ENCODE results near the gene GPM6B. TPM values are rescaled to one million over a fixed set of nuclear protein-coding genes. Genes with fewer than 3 reads are reported as not detected.

Gene GPM6B
- total and polyA plus RNA-seq, 7 donors = 1.1 to 3.9 (median 2.5) TPM

GRCh38 chrX:13793897-13794296, 23.0 kb downstream of the GPM6B start:
- ATAC-seq (no peak), DNase-seq (no peak)
- no peak for TF ChIP-seq CTCF (IDR thresholded peaks at IDR 0.05)
- Histone ChIP-seq H3K27ac (no peak overlapping the region), H3K27me3 (ENCODE audit: insufficient read depth in 3 of 3, low read length in 2 of 3) (peaks cover 0 to 6% (median 0%) of the 10 kb centered on the region in 3 donors), H3K4me1 (no peaks in the 10 kb centered on the region), H3K9me3 (no peaks in the 10 kb centered on the region), H3K36me3 (ENCODE audit: insufficient read depth in 1 of 2, low read depth in 1 of 2) (no peaks in the 10 kb centered on the region), H3K4me3 (no peak overlapping the region)
- WGBS, 3 donors = 80 to 92% (median 82%) methylated on average over 2 of the region's 2 CpGs
- intact Hi-C loops (cut with DNase I) = no loop called here

GRCh38 chrX:13791559-13791958, 25.3 kb downstream of the GPM6B start:
- WGBS, 3 donors = 11 to 16% (median 13%) methylated on average over 2 of the region's 2 CpGs
- H3K27ac ChIP-seq = no peak overlapping the region
- no peaks in the 10 kb centered on the region for H3K4me1 ChIP-seq
- no peaks in the 10 kb centered on the region for H3K9me3 ChIP-seq
- intact Hi-C loops (cut with DNase I) = no loop called here
- H3K27me3 ChIP-seq (ENCODE audit: insufficient read depth in 3 of 3, low read length in 2 of 3) = no peaks in the 10 kb centered on the region
- DNase-seq = no peak
- no peak for ATAC-seq
- H3K36me3 ChIP-seq (ENCODE audit: insufficient read depth in 1 of 2, low read depth in 1 of 2) = no peaks in the 10 kb centered on the region
- TF ChIP-seq CTCF (IDR thresholded peaks at IDR 0.05) = no peak
- H3K4me3 ChIP-seq = no peak overlapping the region

GRCh38 chrX:13791145-13791544, 25.7 kb downstream of the GPM6B start:
- no peak for DNase-seq
- no peak overlapping the region for H3K4me3 ChIP-seq
- intact Hi-C loops (cut with DNase I) = no loop called here
- no peaks in the 10 kb centered on the region for H3K9me3 ChIP-seq
- H3K4me1 ChIP-seq = no peaks in the 10 kb centered on the region
- no peak for ATAC-seq
- H3K27me3 ChIP-seq (ENCODE audit: insufficient read depth in 3 of 3, low read length in 2 of 3) = no peaks in the 10 kb centered on the region
- TF ChIP-seq CTCF (IDR thresholded peaks at IDR 0.05) = no peak
- 75 to 100% (median 82%) methylated on average over 2 of the region's 2 CpGs for WGBS, 3 donors
- H3K27ac ChIP-seq = no peak overlapping the region
- no peaks in the 10 kb centered on the region for H3K36me3 ChIP-seq (ENCODE audit: insufficient read depth in 1 of 2, low read depth in 1 of 2)

- Histone ChIP-seq H3K9me3 (no peaks in the 10 kb centered on the region), H3K4me3 (no peak overlapping the region), H3K27me3 (ENCODE audit: insufficient read depth in 3 of 3, low read length in 2 of 3) (no peaks in the 10 kb centered on the region), H3K36me3 (ENCODE audit: insufficient read depth in 1 of 2, low read depth in 1 of 2) (no peaks in the 10 kb centered on the region), H3K27ac (no peak overlapping the region), H3K4me1 (no peaks in the 10 kb centered on the region)
- TF ChIP-seq CTCF (IDR thresholded peaks at IDR 0.05) = no peak
- DNase-seq (no peak), ATAC-seq (no peak)
- 67 to 74% (median 73%) methylated on average over 6 of the region's 6 CpGs for WGBS, 3 donors
- intact Hi-C loops (cut with DNase I) = no loop called here
Observed at GRCh38 chrX:13790206-13791131, 26.4 kb downstream of the GPM6B start.

Measured in psoas muscle (tissue), 8 donors.